A549 treated with CpdA at 1 μM for 4 hours (cell line): ENCODE results near the gene SC5D. TPM values are rescaled to one million over a fixed set of nuclear protein-coding genes. Genes with fewer than 3 reads are reported as not detected.

Source experiments
- total RNA-seq: library from RNA; stranded (reverse); fragments of 200-300 nt; extraction: Qiagen RNA extraction; gene quantifications from 5 replicates; pipeline ENCODE4 v1.2.3, GENCODE V29; 2022; ENCODE audit warnings: low read depth

SC5D gene
- total RNA-seq: 9.8 to 13.2 TPM (median 10.1 TPM) in 5 replicates

DNA sequence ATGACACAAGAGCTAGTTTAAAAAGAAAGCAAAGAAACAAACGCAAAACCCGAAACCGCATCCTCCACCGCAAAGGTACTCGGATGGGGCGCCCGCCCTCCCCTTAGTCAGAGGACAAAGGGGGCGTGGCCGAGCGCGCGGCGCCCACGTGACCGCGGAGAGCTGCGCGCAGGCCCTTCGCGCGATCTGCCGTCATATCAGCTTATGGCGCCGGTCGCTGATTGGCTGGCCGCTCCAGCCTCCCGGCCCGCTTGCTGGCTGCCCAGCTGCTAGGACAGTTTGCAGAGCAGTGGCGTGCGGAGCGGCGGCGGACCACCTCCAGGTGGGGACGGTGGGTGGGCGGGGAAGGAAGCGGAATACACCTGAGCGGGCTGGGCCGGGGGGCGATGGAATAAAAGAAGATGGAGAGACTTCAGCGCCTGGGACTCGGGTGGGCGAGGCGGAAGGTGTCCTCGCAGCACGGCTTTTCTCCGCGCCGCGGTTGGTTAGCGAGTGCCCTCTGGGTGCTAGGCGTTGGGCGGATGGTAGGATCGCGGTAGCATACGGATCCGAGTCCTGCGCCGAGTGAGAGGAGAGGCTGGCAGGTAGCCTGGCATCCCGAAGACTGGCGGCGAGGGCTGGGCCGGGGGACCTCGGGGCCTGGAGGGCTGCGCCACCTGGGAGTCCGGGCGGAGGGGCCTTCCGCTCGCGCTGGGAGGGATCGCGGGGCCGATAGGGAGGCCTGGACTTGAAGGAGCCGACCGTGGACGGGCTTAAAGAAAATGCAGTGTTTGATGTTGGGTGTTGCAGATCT lies at the start of gene SC5D:
Gene SC5D (plus strand): TSS at position 277 of the 793 bp plus-strand sequence. CDS start 10,605 bp downstream, outside the sequence.

Other genes starting within 250 kb of the SC5D start
- 0.05 to 0.13 TPM (median 0.06 TPM) in 4 of 5 replicates, not detected in the other for gene TECTA, start 191.5 kb upstream of the SC5D start, total RNA-seq
- gene SORL1, start 159.5 kb downstream of the SC5D start, total RNA-seq: 1.6 to 1.8 TPM (median 1.7 TPM) in 5 replicates